ENCODE measurements around the gene RFX4. TPM values are rescaled to one million over a fixed set of nuclear protein-coding genes. Genes with fewer than 3 reads are reported as not detected.

RFX4 gene
- total RNA-seq, 1 experiment from 2014 or later: not detected

GRCh38 chr12:106753526-106753925 is 170.7 kb downstream of the RFX4 start:
- no TSS peak for BruUV-seq (replicated peaks)
- no peaks in the 10 kb centered on the region for H3K9me3 ChIP-seq (ENCODE audit: low read depth, low read length, poor library complexity, severe bottlenecking)
- ChIA-PET CTCF (no interaction called here), POLR2A (ENCODE audit: low non-redundant PET) (no interaction called here)
- no peaks in the 10 kb centered on the region for H3K4me1 ChIP-seq (ENCODE audit: insufficient read depth, low read length, poor library complexity, severe bottlenecking)
- intact Hi-C loops (cut with micrococcal nuclease; ENCODE audit: unreplicated experiment): no loop called here
- TF ChIP-seq CTCF (conservative IDR thresholded peaks at IDR 0.05; ENCODE audit: low read depth, low read length): no peak
- no peak for TF ChIP-seq EZH2 (IDR thresholded peaks at IDR 0.05; ENCODE audit: borderline replicate concordance, low read depth, low read length, poor library complexity, severe bottlenecking)
- DNase-seq (ENCODE audit: low spot score): no peak
- no peaks in the 10 kb centered on the region for H3K36me3 ChIP-seq (ENCODE audit: insufficient read depth, low read length, poor library complexity, severe bottlenecking)
- H3K27me3 ChIP-seq (replicated peaks; ENCODE audit: insufficient read depth, low read depth, low read length, poor library complexity): no peaks in the 10 kb centered on the region
- no peak overlapping the region for H3K27ac ChIP-seq (ENCODE audit: low read depth, low read length, poor library complexity, severe bottlenecking)
- H3K4me3 ChIP-seq (ENCODE audit: low read depth, low read length, poor library complexity, severe bottlenecking): no peak overlapping the region

GRCh38 chr12:106754331-106754730 is 171.5 kb downstream of the RFX4 start:
- TF ChIP-seq EZH2 (IDR thresholded peaks at IDR 0.05; ENCODE audit: borderline replicate concordance, low read depth, low read length, poor library complexity, severe bottlenecking) (no peak), CTCF (conservative IDR thresholded peaks at IDR 0.05; ENCODE audit: low read depth, low read length) (no peak)
- Histone ChIP-seq H3K27ac (ENCODE audit: low read depth, low read length, poor library complexity, severe bottlenecking) (no peak overlapping the region), H3K27me3 (replicated peaks; ENCODE audit: insufficient read depth, low read depth, low read length, poor library complexity) (no peaks in the 10 kb centered on the region), H3K36me3 (ENCODE audit: insufficient read depth, low read length, poor library complexity, severe bottlenecking) (no peaks in the 10 kb centered on the region), H3K4me3 (ENCODE audit: low read depth, low read length, poor library complexity, severe bottlenecking) (no peak overlapping the region), H3K4me1 (ENCODE audit: insufficient read depth, low read length, poor library complexity, severe bottlenecking) (no peaks in the 10 kb centered on the region), H3K9me3 (ENCODE audit: low read depth, low read length, poor library complexity, severe bottlenecking) (no peaks in the 10 kb centered on the region)
- no peak for DNase-seq (ENCODE audit: low spot score)
- intact Hi-C loops (cut with micrococcal nuclease; ENCODE audit: unreplicated experiment): no loop called here
- CTCF ChIA-PET: no interaction called here
- no TSS peak for BruUV-seq (replicated peaks)
- POLR2A ChIA-PET (ENCODE audit: low non-redundant PET): no interaction called here

GRCh38 chr12:106757623-106758348 is 175.0 kb downstream of the RFX4 start:
- BruUV-seq (replicated peaks): no TSS peak
- no peak overlapping the region for H3K4me3 ChIP-seq (ENCODE audit: low read depth, low read length, poor library complexity, severe bottlenecking)
- TF ChIP-seq EZH2 (IDR thresholded peaks at IDR 0.05; ENCODE audit: borderline replicate concordance, low read depth, low read length, poor library complexity, severe bottlenecking) (no peak), CTCF (conservative IDR thresholded peaks at IDR 0.05; ENCODE audit: low read depth, low read length) (no peak)
- no peak overlapping the region for H3K27ac ChIP-seq (ENCODE audit: low read depth, low read length, poor library complexity, severe bottlenecking)
- intact Hi-C loops (cut with micrococcal nuclease; ENCODE audit: unreplicated experiment): no loop called here
- no peak for DNase-seq (ENCODE audit: low spot score)
- CTCF ChIA-PET: no interaction called here
- H3K27me3 ChIP-seq (replicated peaks; ENCODE audit: insufficient read depth, low read depth, low read length, poor library complexity): no peaks in the 10 kb centered on the region
- peaks cover 11% of the 10 kb centered on the region for H3K4me1 ChIP-seq (ENCODE audit: insufficient read depth, low read length, poor library complexity, severe bottlenecking)
- no peaks in the 10 kb centered on the region for H3K9me3 ChIP-seq (ENCODE audit: low read depth, low read length, poor library complexity, severe bottlenecking)
- H3K36me3 ChIP-seq (ENCODE audit: insufficient read depth, low read length, poor library complexity, severe bottlenecking): no peaks in the 10 kb centered on the region
- POLR2A ChIA-PET (ENCODE audit: low non-redundant PET): no interaction called here

Data from A673 (cell line).